CD4-positive, alpha-beta T cell treated with Interleukin-1 beta for 1 hour (primary cell): ENCODE results near the gene PLA2G4B.
A peak's percentile ranks its signal among the peaks of the same experiment; 100 is the strongest.

ENCODE experiments used
- DNase-seq, 2 donors: peaks; one replicate each; pipeline ENCODE4 v3.0.0-alpha.2; 2020 to 2022

PLA2G4B gene

GRCh38 chr15:41851755-41852370 lies 13.2 kb downstream of the PLA2G4B start:
- DNase-seq, result no peak

- no peak for DNase-seq
Observed at GRCh38 chr15:41852736-41853590, 14.3 kb downstream of the PLA2G4B start.

GRCh38 chr15:41853831-41854230 lies 15.2 kb downstream of the PLA2G4B start:
- DNase-seq, result no peak

GRCh38 chr15:41854443-41854842 lies 15.8 kb downstream of the PLA2G4B start:
- DNase-seq, result no peak

- DNase-seq, result no peak
Observed at GRCh38 chr15:41855261-41855961, 16.8 kb downstream of the PLA2G4B start.

- no peak for DNase-seq
Observed at GRCh38 chr15:41856262-41856661, 17.6 kb downstream of the PLA2G4B start.

- no peak for DNase-seq
Observed at GRCh38 chr15:41856716-41857115, 18.1 kb downstream of the PLA2G4B start.

- no peak for DNase-seq
Observed at GRCh38 chr15:41857316-41857715, 18.7 kb downstream of the PLA2G4B start.

- DNase-seq, result no peak
Observed at GRCh38 chr15:41858756-41859155, 20.1 kb downstream of the PLA2G4B start.

GRCh38 chr15:41860049-41860828 lies 21.6 kb downstream of the PLA2G4B start:
- DNase-seq, result peak in 1 of 2 donors; percentile 34

- no peak for DNase-seq
Observed at GRCh38 chr15:41861736-41862356, 23.2 kb downstream of the PLA2G4B start.

- DNase-seq, result no peak
Observed at GRCh38 chr15:41862515-41863116, 24.0 kb downstream of the PLA2G4B start.

- DNase-seq, result no peak
Observed at GRCh38 chr15:41865490-41866055, 26.9 kb downstream of the PLA2G4B start.

GRCh38 chr15:41866263-41866703 lies 27.6 kb downstream of the PLA2G4B start:
- no peak for DNase-seq

- DNase-seq, result no peak
Observed at GRCh38 chr15:41866872-41867579, 28.4 kb downstream of the PLA2G4B start.

- no peak for DNase-seq
Observed at GRCh38 chr15:41868321-41868720, 29.7 kb downstream of the PLA2G4B start.

GRCh38 chr15:41869770-41870688 lies 31.4 kb downstream of the PLA2G4B start:
- no peak for DNase-seq

- peak; percentile 48 to 52 for DNase-seq
Observed at GRCh38 chr15:41870689-41871081, 32.0 kb downstream of the PLA2G4B start.

- DNase-seq, result no peak
Observed at GRCh38 chr15:41871175-41871905, 32.7 kb downstream of the PLA2G4B start.
